CD4-positive, alpha-beta memory T cell (primary cell): ENCODE measurements around the gene NLN. TPM values are rescaled to one million over a fixed set of nuclear protein-coding genes. Genes with fewer than 3 reads are reported as not detected.
"Not testable (repeated sequence)": the region's sequence is repeated elsewhere in the genome, so short reads cannot be mapped to it uniquely, and the experiment has no call there.

ENCODE experiments used
- CTCF ChIA-PET: fragments of 350-600 bp; sonication (Branson Sonifier 250); formaldehyde crosslinking; loops from one replicate; lab custom pipeline; 2021; ENCODE audit warnings: inconsistent platforms; ENCODE audit not compliant: partially characterized antibody; lab: Charles Lee
- POLR2A ChIA-PET: fragments of 350-600 bp; sonication (Branson Sonifier 250); formaldehyde crosslinking; loops from one replicate; lab custom pipeline; 2021; ENCODE audit not compliant: partially characterized antibody; lab: Charles Lee
- DNase-seq, 5 donors: peaks; one replicate each; pipeline versions ENCODE4 v3.0.0 to v3.0.0-alpha.2; 2020 to 2022; ENCODE audit warnings: mixed read lengths in 1 of 5
- H3K27ac ChIP-seq: one replicate; pipeline ENCODE4 v1.7.0; 2013; ENCODE audit warnings: low read depth, low read length
- H3K27me3 ChIP-seq: 2 replicates; pipeline ENCODE4 v1.7.0; 2013; ENCODE audit warnings: mild to moderate bottlenecking, low read length, moderate library complexity; ENCODE audit not compliant: insufficient read depth
- H3K36me3 ChIP-seq: 2 replicates; pipeline ENCODE4 v1.7.0; 2013; ENCODE audit warnings: mild to moderate bottlenecking, low read length, moderate library complexity; ENCODE audit not compliant: insufficient read depth
- H3K4me1 ChIP-seq: 2 replicates; pipeline ENCODE4 v1.7.0; 2013; ENCODE audit warnings: mild to moderate bottlenecking, low read length, moderate library complexity; ENCODE audit not compliant: insufficient read depth
- H3K4me3 ChIP-seq, 2 donors: one replicate each; pipeline ENCODE4 v1.7.0; 2013; ENCODE audit warnings: low read length in 2 of 2, mild to moderate bottlenecking in 1 of 2
- H3K9me3 ChIP-seq, 2 donors: one replicate each; pipeline ENCODE4 v1.7.0; 2013; ENCODE audit warnings: low read length in 2 of 2, control low read depth in 1 of 2; ENCODE audit not compliant: control insufficient read depth in 1 of 2
- H3K27ac Mint-ChIP-seq, 7 donors: one replicate each; pipeline ENCODE4 v1.8.0; 2020 to 2021; ENCODE audit warnings: mixed read lengths in 7 of 7, mild to moderate bottlenecking in 6 of 7, inconsistent platforms in 3 of 7, moderate library complexity in 3 of 7
- H3K27me3 Mint-ChIP-seq, 2 donors: one replicate each; pipeline ENCODE4 v1.8.0; 2020 to 2021; ENCODE audit warnings: mixed read lengths in 2 of 2
- H3K36me3 Mint-ChIP-seq, 2 donors: one replicate each; pipeline ENCODE4 v1.8.0; 2020 to 2021; ENCODE audit warnings: mixed read lengths in 2 of 2, inconsistent platforms in 1 of 2, mild to moderate bottlenecking in 1 of 2
- H3K4me1 Mint-ChIP-seq, 4 donors: one replicate each; pipeline ENCODE4 v1.8.0; 2020 to 2021; ENCODE audit warnings: mixed read lengths in 4 of 4, mild to moderate bottlenecking in 1 of 4
- H3K4me3 Mint-ChIP-seq, 8 donors: one replicate each; pipeline ENCODE4 v1.8.0; 2020 to 2021; ENCODE audit warnings: mixed read lengths in 8 of 8, mild to moderate bottlenecking in 7 of 8, moderate library complexity in 6 of 8, inconsistent platforms in 3 of 8
- H3K9me3 Mint-ChIP-seq, 8 donors: one replicate each; pipeline ENCODE4 v1.8.0; 2020 to 2021; ENCODE audit warnings: mixed read lengths in 8 of 8, mild to moderate bottlenecking in 5 of 8, inconsistent platforms in 3 of 8, moderate library complexity in 1 of 8
- intact Hi-C: fragments of 100-400 bp; cut with micrococcal nuclease; formaldehyde crosslinking; loops from one replicate; pipeline ENCODE4 v1.15.1; 2023
- polyA plus RNA-seq, 2 donors: library from polyadenylated mRNA; unstranded; fragments of 300-500 nt; fragmentation: Illumina TruSeq; gene quantifications; one replicate each; pipeline ENCODE4 v1.2.3, GENCODE V29; 2021
- total RNA-seq, 2 experiments: library from RNA; stranded (reverse); gene quantifications; one replicate each; pipeline ENCODE4 v1.2.3, GENCODE V29; 2021

Gene NLN
- total and polyA plus RNA-seq, 4 experiments from 2014 or later: 2.3 to 3.5 (median 2.6) TPM

DNA sequence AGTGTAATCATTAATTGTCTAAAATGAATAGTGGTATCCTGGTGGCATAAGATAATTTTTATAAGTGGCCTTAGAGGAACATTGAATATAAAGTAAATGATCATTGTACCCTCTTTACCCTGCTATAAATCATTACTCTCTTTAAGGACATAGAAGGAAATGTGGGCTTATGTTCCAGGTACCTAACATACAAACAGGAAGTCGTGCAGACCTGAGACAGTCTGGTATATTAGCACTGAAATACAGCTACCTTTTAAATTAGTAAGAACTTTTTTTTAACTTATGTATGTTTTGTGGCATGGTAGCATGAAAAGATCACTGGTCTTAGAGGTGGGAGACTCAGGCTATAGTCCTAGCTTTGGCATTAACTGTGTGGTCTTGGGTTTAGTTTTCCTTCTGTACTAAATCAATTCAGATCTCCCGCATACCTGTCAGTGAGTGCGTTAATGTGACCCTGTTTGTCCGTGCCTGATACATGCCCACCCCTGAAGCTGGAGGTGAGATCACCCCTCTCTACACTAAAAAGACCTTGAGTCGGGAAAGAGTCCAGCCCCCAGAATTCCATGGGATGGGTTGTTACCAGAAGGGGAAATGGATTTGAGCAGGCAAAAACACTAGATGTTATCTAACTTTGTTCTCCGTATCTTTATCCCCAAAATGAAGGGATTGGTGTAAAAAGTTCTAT lies 145.0 kb downstream of the NLN start:
- POLR2A ChIA-PET: interaction anchor here (1.1 to 3.3 kb wide), 5 partner anchors 8 to 278 kb away, joined by 4 to 17 read pairs (median 5); partner anchors contain the start of genes ERBIN and SREK1
- intact Hi-C loops: loop anchor here (1.0 to 10.0 kb wide), 3 partner anchors 59 to 278 kb away; partner anchors contain the start of genes ERBIN and SREK1
- H3K27ac Mint-ChIP-seq: peak overlapping the region; percentile 69 to 92 (median 84)

DNA sequence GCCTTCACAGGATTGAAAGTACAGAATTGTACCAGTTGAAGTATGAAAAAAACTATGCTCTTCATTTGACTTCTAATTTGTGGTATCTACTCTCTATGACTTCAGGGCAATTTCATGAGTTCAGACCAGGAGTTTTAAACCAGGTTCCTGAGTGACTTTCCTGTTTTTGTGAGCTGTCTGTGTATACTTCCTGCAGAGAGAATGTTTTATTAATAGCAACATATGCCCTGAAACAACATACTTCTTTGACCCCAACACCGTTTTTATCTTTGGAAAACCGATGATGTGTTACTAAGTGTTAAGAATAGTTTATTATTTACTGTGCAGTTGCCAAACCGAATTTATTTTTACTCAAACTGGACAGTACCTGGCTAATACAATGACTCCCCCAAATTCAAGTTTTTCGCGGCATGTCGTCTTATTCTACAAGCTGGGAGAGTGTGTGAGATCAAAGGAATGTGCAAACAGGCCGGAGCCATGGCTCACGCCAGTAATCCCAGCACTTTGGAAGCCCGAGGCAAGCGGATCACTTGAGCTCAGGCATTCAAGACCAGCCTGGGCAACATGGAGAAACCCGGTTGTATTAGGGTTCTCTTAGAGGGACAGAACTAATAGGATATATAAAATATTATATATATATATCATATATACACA lies 145.7 kb downstream of the NLN start:
- peaks cover 21% of the 10 kb centered on the region for H3K4me1 ChIP-seq
- H3K27me3 Mint-ChIP-seq: no peaks in the 10 kb centered on the region
- H3K4me1 Mint-ChIP-seq: peaks cover 18 to 25% (median 23%) of the 10 kb centered on the region in 4 donors
- CTCF ChIA-PET: no interaction called here
- H3K9me3 ChIP-seq: no peaks in the 10 kb centered on the region
- H3K36me3 Mint-ChIP-seq: no peaks in the 10 kb centered on the region
- POLR2A ChIA-PET: interaction anchor here (1.1 to 3.3 kb wide), 6 partner anchors 7 to 277 kb away, joined by 3 to 17 read pairs (median 5); partner anchors contain the start of genes ERBIN and SREK1
- H3K4me3 ChIP-seq: no peak overlapping the region
- peak in 1 of 5 donors; percentile 5 for DNase-seq
- peaks cover 0 to 6% (median under 1%) of the 10 kb centered on the region in 8 donors for H3K9me3 Mint-ChIP-seq
- intact Hi-C loops: loop anchor here (1.0 to 10.0 kb wide), 3 partner anchors 59 to 277 kb away; partner anchors contain the start of genes ERBIN and SREK1
- peak overlapping the region; percentile 11 for H3K27ac ChIP-seq
- H3K36me3 ChIP-seq: no peaks in the 10 kb centered on the region
- H3K4me3 Mint-ChIP-seq: peak overlapping the region; percentile 55 to 82 (median 73)
- H3K27me3 ChIP-seq: no peaks in the 10 kb centered on the region
- H3K27ac Mint-ChIP-seq: peak overlapping the region; percentile 69 to 92 (median 84)

More for the DNA sequence above, 145.0 kb downstream of the NLN start:
- Histone ChIP-seq H3K36me3 (no peaks in the 10 kb centered on the region), H3K9me3 (no peaks in the 10 kb centered on the region), H3K4me3 (no peak overlapping the region), H3K27me3 (no peaks in the 10 kb centered on the region), H3K4me1 (peaks cover 21% of the 10 kb centered on the region), H3K27ac (peak overlapping the region; percentile 11)
- H3K4me3 Mint-ChIP-seq: peak overlapping the region; percentile 55 to 82 (median 73)
- H3K27me3 Mint-ChIP-seq: no peaks in the 10 kb centered on the region
- peaks cover 0 to 6% (median under 1%) of the 10 kb centered on the region in 8 donors for H3K9me3 Mint-ChIP-seq
- H3K36me3 Mint-ChIP-seq: no peaks in the 10 kb centered on the region
- CTCF ChIA-PET: no interaction called here
- peak in 3 of 5 donors; percentile 18 to 30 (median 26) for DNase-seq
- H3K4me1 Mint-ChIP-seq: peaks cover 21 to 29% (median 24%) of the 10 kb centered on the region in 4 donors

GRCh38 chr5:65868509-65868908 lies 146.5 kb downstream of the NLN start:
- H3K4me1 ChIP-seq: peaks cover 21% of the 10 kb centered on the region
- Mint-ChIP-seq H3K27me3 (no peaks in the 10 kb centered on the region), H3K36me3 (no peaks in the 10 kb centered on the region), H3K4me1 (peaks cover 18 to 24% (median 22%) of the 10 kb centered on the region in 4 donors), H3K27ac (peak overlapping the region in 1 of 7 donors; percentile 36), H3K4me3 (no peak overlapping the region), H3K9me3 (peaks cover 0 to 6% (median under 1%) of the 10 kb centered on the region in 8 donors)
- POLR2A ChIA-PET: interaction anchor here (1.3 to 3.3 kb wide), 2 partner anchors 9 to 58 kb away, joined by 3 to 17 read pairs; partner anchors contain the start of gene ERBIN
- CTCF ChIA-PET: interaction anchor here (0.7 kb wide), 1 partner anchor 102 kb away, joined by 4 read pairs; no protein-coding TSS in a partner anchor
- no peak overlapping the region for H3K4me3 ChIP-seq
- DNase-seq: no peak
- H3K36me3 ChIP-seq: no peaks in the 10 kb centered on the region
- H3K9me3 ChIP-seq: no peaks in the 10 kb centered on the region
- intact Hi-C loops: loop anchor here (10.0 kb wide), 2 partner anchors 64 to 276 kb away; partner anchors contain the start of gene SREK1
- no peaks in the 10 kb centered on the region for H3K27me3 ChIP-seq
- no peak overlapping the region for H3K27ac ChIP-seq

DNA sequence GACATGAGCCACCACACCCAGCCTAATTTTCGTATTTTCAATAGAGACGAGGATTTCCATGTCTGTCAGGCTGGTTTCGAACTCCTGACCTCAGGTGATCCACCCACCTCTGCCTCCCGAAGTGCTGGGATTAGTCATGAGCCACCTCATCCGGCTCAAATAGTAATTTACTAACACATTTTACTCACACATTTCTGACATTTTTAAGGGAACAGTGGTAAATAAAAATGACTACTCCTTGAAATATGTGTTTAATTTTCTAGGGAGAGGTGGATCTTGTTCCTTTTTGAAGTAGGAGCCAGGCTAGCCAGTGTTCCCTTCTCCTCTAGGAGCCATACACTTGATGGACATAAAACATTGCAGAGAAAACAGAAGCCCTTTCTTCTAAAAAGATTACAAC lies 149.2 kb downstream of the NLN start:
- ChIA-PET CTCF (no interaction called here), POLR2A (interaction anchor here (1.7 kb wide), 1 partner anchor 55 kb away, joined by 5 read pairs; the partner anchor contains the start of gene ERBIN)
- DNase-seq: no peak
- Histone ChIP-seq H3K27me3 (no peaks in the 10 kb centered on the region), H3K4me3 (no peak overlapping the region), H3K27ac (no peak overlapping the region), H3K36me3 (no peaks in the 10 kb centered on the region), H3K4me1 (peaks cover 17% of the 10 kb centered on the region), H3K9me3 (no peaks in the 10 kb centered on the region)
- Mint-ChIP-seq H3K36me3 (no peaks in the 10 kb centered on the region), H3K27ac (peak overlapping the region in 1 of 7 donors; percentile 2), H3K9me3 (peaks cover 0 to 6% (median under 1%) of the 10 kb centered on the region in 8 donors), H3K27me3 (peaks cover 0 to 1% of the 10 kb centered on the region in 2 donors), H3K4me3 (no peak overlapping the region), H3K4me1 (peaks cover 14 to 18% (median 16%) of the 10 kb centered on the region in 4 donors)
- intact Hi-C loops: no loop called here

GRCh38 chr5:65871776-65872175 lies 149.8 kb downstream of the NLN start:
- H3K27me3 Mint-ChIP-seq, H3K36me3 Mint-ChIP-seq, H3K27ac ChIP-seq, DNase-seq, H3K9me3 ChIP-seq, H3K4me3 Mint-ChIP-seq, H3K36me3 ChIP-seq, intact Hi-C loops, H3K9me3 Mint-ChIP-seq, H3K4me3 ChIP-seq, H3K27me3 ChIP-seq: not testable (repeated sequence)
- Mint-ChIP-seq H3K27ac (peak overlapping the region in 1 of 7 donors; percentile 2), H3K4me1 (peaks cover 10 to 12% (median 11%) of the 10 kb centered on the region in 4 donors)
- peaks cover 11% of the 10 kb centered on the region for H3K4me1 ChIP-seq
- ChIA-PET CTCF (interaction anchor here (0.8 kb wide), 1 partner anchor 11 kb away, joined by 3 read pairs; no protein-coding TSS in a partner anchor), POLR2A (interaction anchor here (1.7 kb wide), 1 partner anchor 54 kb away, joined by 5 read pairs; the partner anchor contains the start of gene ERBIN)

DNA sequence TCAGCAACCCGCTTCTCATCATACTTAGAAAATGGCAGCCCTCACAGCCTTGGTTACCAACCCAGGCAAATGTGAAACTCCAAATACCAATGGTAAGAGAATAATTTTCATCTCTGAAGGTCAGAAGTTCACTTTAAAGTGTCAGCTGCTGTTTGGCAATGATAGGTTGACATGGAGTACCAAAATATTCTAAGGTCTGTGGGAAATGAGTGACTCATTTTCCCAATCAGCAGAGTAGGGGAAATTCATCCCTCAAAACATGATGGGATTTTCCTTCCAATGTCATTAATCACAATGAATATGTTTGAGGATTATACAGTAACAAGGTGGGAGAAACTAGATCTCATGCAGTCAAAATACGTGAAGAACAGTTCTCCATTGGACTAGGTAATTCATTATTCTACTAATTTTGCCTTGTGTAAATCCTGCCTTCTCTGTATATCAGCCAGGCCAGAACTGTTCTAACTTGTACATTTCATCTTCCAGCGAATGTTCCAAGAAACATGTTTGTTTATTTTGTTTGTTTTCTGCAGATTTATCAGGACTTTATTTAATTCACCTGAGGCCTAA lies 151.3 kb downstream of the NLN start:
- no peak overlapping the region for H3K27ac Mint-ChIP-seq
- Histone ChIP-seq H3K36me3 (no peaks in the 10 kb centered on the region), H3K4me3 (no peak overlapping the region), H3K27ac (no peak overlapping the region), H3K27me3 (no peaks in the 10 kb centered on the region), H3K9me3 (peaks cover 0 to 3% of the 10 kb centered on the region in 2 donors), H3K4me1 (no peaks in the 10 kb centered on the region)
- no peak for DNase-seq
- H3K27me3 Mint-ChIP-seq: peaks cover 0 to 1% of the 10 kb centered on the region in 2 donors
- intact Hi-C loops: no loop called here
- ChIA-PET CTCF (no interaction called here), POLR2A (no interaction called here)
- H3K9me3 Mint-ChIP-seq: peaks cover 0 to 11% (median 2%) of the 10 kb centered on the region in 8 donors
- H3K36me3 Mint-ChIP-seq: peaks cover 0 to 3% of the 10 kb centered on the region in 2 donors
- no peak overlapping the region for H3K4me3 Mint-ChIP-seq
- peaks cover 0 to 4% (median 1%) of the 10 kb centered on the region in 4 donors for H3K4me1 Mint-ChIP-seq
